GM18502 (cell line): Measurements from ENCODE around the gene NFYC.
"Not testable (repeated sequence)": the region's sequence is repeated elsewhere in the genome, so short reads cannot be mapped to it uniquely, and the experiment has no call there.

Experiments
- ATAC-seq: cut with Tn5 transposase; IDR thresholded peaks from one replicate; pipeline ENCODE4 v1.9.1; 2021; ENCODE audit warnings: mild to moderate bottlenecking; ENCODE audit not compliant: unreplicated experiment, poor library complexity

NFYC gene

DNA sequence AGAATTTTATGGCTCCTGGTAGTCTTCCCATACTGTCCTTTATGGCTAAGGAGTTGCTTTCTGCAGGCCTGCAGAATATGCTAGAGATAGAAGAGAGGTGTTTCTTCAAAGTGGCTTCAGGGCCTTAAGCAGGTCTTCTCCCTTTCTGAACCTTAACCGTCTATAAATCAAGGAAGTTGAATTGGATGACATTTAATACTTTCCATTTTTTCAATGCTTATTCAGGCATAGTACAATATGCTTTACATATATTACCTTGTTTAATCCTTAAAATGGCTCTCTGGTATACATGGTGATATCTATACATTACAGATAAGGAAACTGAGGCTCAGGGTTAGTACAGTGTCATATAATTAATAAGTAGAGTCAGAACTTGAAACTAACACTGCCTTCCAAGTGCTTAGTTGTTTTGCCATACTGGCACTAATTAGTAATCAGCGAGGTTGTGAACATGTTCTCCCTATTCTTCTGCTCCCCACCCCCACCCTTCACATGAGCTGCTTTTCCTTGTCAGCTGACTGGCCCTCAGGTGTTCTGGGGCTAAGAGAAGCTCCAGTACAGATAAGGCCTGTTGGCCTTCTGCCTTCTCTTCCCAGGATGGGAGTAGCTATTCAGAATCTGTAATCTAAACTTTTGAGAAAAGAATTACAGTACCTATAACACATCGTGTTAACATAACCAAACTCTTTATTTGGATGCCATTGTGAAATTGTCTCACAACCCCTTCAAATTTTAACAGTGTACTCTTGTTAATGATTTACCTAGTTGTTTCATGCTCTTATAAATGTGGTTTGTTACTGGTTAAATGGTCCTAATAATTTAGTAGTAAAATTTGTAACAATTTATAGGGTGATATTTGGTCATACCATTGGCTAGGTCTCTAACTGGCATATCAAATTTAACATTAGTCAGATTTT lies 13.6 kb downstream of the NFYC start:
- ATAC-seq = no peak

DNA sequence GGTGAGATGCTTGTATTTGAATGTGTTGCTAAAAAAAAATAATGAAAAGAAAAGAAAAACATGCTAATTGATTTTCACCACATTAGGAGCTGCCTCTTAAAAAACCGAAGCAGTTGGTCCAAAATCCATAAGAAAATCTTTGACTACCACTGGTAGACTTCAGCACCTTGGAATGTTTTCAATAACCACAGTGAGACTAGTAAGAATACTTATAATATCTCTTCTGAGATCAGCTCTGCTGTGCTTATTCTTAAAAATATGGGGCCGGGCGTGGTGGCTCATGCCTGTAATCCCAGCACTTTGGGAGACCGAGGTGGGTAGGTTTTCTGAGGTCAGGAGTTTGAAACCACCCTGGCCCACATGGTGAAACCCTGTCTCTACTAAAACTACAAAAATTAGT lies 15.1 kb downstream of the NFYC start:
- no peak for ATAC-seq

DNA sequence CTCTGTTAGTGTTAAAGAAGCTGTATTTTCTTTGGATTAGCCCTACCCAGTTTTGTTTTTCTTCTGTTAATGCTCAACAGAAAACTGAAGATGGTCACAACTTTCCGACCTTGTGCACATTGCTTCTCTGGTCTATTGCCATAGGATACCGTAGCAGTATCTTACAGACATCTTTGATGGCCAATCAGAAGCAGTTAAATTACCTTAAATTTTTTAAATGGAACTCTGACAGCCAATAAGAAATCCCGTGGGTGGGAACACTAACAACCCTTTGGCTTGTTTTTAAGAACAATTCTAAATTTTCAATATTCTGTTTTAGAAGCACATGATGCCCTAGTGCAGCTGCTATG lies 17.2 kb downstream of the NFYC start:
- peak; percentile 60 for ATAC-seq

DNA sequence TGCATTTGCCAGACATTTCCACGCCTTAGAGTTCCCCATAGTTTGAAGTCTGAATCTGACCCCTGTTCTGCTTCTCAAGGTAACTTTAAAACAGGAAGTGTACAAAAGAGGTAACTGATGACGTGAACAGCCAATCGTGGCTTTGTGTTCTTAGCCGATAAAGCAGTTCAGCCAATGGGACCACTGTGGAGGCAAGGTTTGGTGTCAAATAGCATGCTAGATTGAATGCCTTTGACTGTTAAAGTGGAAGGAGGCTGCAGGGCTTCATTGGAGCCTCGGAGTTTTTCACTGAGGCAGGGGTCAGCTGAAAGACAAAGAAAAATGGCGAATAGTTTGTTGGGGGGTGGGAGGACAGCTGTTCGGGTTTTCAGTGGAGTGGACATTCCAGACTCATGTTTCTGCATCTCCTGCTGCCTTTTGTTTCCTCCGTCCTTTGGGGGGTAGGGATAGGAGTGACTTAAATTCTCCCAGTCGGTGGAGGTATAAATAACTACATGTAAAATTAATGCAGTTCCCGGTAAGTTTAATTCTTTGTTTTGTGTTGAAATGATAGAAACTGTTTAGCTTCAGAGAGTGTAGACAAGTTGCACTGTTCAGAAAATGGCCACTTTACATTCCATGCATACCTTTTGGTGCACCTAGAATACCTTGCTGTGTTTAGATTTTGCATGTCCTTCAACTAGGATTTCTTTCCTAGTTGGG lies 17.7 kb downstream of the NFYC start:
- peak; percentile 86 for ATAC-seq

DNA sequence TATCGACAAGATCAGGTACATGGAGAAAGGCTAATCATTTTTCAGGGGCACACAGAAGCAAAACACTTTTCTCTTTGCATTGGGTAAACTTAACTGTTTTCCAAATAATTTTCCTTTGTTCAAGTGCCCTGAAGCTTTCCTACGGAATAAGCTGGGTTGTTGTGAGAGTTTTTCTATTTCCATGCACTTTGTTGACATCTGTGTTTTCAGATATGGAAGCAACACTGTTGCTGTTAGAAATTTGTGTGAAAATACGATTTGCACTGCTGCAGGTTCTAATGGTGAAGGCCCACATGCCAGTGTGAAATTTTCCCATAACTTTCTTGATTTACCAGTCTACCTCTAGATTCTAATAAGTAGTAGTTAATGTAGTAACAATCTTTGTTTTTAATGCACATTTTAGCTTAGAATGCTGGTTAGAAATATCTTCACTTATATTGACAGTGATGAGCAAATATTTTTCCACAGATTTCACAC lies 18.3 kb downstream of the NFYC start:
- no peak for ATAC-seq

DNA sequence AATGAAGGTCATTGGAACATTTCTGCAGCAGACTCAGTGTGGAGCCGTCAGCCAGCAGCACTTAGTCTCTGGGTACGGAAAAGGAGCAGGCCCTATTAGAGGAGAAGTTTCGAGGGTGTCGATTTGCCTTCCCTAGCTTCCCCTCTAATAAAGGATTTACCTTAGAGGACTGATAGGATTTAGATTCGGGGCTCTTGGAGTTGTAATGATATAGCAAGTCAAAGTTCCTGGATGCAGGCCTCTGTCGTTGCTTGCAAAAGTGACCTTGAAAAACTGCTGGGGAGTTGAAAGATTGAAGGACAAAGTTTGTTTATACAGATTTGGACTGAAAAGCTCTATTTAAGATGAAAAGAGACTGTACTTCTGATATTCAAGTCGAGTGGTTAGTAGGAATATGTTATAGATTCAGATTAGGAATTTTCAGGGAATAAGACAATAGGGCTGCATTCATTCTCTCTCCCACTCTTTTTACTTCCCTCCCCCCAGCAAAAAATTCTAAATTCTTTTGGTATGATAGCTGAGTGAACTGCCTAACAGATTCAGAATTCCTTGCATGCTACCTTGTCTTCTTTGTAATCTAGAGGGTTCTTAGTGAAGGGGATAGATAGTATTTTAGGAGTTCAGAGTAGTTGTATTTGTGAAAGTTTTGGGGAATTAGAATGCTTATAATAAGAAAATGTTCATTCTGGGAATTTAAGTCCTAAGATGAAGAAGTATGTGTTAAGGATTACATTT lies 19.2 kb downstream of the NFYC start:
- ATAC-seq = no peak

DNA sequence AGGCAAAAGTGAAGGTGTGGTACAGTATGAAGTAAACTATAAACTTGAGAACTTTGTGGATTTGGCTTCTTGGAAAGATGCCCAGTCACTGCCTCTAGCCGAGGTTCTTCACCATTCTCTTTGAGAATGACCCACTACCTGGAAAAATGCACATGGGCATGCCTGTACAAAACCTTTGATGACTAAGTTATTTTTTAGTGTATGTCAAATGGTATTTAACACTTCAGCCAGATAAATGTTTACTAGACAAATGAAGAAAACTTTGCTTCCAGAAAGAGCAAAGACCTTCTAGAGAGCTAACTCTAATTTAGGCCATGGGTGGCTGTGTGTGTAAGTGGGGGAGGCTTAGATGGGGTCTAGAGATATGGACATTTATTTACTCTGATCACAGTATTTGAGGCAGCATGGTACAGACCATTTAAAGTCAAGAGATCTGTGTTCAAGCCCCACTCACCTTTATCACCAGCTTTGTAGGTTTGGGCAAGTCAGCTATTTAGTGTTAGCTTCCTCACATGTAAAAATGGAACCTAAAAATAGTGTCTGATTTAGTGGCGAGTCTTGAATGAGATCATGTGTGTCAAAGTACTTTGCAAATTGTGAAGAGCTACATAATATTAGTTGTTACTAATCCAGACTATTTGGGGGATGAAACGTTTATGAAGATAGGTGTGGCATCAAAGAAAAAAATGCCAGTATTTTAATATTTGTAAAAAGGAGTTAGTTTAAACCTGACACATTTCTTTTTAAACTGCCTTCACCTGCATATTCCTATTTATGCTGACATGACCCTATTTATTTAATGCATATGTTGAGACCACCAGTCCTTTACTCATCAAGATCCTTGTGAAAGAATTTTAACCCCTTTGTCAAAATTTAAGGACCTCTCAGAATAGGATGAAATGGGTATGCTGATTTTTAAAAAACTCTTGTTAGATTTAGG lies 20.2 kb downstream of the NFYC start:
- ATAC-seq = no peak

DNA sequence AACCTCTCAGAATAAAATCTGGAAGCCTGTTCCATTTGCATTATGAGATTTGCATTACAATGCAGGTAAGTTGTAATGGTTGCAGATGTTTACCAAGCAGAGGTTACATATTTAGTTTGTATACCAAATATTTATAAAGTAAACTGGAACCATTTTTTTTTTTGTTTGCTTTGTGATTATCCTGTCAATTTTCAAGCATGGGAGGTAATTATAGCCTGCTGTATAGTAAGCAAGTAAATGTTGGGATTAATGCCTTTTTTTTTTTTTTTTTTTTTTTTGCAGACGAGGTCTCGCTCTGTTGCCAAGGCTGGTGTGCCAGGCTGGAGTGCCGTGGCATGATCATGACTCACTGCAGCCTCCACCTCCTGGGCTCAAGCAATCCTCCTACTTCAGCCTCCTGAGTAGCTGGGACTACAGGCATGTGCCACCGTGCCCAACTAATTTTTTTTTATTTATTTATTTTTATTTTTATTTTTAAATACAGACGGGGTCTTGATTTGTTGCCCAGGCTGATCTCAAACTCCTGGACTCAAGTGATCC lies 21.0 kb downstream of the NFYC start:
- no peak for ATAC-seq

DNA sequence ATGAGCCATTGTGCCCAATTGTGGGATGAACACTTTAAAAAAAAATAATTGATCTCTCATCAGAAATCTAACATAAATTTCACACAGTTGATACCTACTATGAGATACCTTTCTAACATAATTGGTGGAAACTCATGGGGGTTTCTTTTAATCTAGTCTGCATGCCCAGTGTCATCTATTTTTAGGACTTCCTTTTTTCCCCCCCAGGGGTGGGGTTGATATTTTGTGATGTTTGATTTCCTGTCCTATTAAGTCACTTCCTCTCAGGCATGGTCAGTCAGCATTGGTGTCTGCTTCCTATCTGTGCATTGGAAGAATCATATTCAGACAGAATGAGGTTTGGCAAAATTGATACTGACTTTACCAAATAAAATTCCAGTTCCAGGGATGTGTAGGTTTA lies 21.5 kb downstream of the NFYC start:
- ATAC-seq = no peak

DNA sequence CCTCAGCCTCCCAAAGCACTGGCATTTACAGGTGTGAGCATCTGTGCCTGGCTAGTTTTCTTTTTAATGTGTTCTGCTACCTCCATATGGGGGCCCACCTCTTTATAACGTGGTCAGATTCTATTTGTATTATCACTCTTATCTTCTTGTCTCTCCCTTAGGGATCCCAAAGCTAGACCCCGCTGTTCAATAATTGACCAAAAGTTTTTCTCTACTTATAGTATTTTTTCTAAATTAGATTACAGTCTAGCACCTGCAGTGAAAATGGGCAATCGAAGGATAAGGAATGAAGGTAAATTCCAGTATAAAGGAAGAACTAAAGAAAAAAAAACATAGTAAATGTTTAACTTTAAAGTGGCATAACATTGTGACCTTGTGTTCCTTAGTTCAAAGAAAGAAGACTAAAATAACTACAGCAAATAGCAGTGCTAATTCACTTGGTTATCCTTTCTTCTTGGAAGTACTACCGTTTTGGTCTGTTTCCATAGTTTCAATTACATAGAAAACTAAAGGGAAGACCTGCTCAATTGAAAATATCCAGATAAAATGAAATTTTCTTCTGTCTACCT lies 24.1 kb downstream of the NFYC start:
- ATAC-seq = no peak

DNA sequence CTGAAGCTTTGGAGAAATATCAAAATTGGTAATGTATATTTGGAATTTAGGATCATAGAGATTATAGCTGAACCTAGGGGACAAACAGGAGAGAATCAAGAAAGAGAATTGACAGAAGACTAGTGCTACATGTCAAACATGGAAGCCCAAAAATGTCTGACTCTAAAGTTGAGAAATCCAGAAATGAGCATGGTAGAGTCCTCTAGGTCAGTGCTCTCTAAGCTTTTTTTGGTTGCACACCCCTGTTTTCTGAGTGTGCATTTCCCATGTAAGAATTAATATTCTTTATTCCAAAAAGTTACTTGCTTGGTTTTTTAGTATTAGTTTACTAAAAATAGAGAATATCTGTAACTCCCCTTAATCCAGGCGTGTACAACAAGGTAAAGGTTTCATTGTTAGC lies 25.6 kb downstream of the NFYC start:
- no peak for ATAC-seq

DNA sequence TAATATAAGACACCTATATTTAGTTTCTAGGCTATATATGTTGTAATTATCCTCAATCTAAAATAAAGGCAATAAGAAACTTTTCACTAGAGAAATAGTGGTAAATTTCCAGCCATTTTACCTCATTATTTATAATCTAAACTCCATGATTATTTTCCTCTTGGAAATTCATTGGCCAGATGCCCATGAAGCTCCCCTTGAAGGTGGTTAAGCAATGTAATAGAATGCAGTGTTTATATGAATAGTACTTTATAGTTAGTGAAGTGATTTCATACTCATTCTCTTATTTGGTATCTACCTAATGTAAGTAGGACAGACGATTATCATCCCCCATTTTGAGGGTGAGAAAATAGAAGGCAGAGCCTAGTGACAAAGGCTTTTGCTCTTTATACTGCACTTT lies 26.5 kb downstream of the NFYC start:
- no peak for ATAC-seq

DNA sequence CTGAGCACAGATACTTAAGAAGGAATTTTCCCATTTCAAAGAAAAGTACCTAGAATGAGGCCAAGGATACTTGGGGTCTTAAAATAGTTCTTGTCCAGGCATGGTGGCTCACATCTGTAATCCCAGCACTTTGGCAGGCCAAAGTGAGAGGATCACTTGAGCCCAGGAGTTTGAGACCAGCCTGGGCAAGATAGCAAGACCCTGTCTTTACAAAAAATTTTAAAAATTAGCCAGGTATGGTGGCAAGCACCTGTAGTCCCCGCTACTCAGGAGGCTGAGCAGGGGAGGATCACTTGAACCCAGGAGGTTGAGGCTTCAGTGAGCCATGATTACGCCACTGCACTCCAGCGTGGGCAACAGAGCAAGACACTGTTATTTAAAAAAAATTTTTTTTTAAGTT lies 29.0 kb downstream of the NFYC start:
- no peak for ATAC-seq

DNA sequence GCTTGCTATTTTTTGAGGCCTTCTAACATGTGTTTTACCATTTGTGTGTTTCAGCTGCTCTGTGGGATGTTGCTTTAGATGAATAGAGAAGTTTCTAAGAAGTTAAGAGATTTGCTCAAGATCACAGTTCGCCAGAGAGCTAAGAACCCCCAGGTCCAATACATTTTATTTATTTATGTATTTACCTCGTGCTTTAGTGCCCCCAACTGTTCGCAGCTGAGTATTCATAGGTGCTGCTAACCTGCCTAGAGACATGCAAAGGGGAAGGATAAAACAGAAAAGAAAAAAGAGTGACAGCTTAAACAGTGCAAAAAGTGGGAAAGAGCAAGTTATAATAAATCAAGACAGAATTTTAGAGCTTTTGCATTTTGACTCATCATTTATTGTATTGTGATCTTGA lies 31.1 kb downstream of the NFYC start:
- no peak for ATAC-seq

DNA sequence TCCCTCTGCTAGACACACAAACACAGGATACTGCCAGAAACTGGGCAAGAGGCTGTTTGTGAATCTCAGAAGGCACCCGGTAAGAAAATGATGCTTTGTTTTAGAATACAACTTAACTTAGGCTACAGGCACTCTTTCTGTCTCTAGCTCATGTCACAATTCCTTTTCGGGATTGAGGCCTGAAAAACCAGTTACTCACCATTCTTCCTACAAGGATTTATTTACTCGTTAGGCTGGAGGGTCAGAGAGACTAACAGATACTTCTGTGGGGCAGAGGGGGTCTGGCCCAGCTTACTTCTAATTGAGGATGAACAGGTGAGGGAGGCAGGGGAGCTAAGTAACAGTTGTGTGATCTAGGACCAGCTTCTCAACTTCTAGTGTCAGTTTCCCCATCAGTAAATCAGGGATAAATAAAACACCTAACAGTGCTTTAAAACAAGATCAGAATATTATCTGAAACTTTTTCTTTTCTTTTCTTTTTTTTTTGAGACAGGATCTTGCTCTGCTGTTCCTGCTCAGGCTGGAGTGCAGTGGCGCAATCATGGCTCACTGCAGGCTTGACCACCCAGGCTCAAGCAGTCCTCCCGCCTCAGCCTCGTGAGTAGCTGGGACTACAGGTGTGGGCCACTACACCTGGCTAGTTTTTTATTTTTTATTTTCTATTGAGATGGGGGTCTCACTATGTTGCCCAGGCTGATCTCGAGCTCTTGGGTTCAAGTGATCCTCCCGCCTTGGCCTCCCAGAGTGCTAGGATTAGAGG lies 31.9 kb downstream of the NFYC start:
- no peak for ATAC-seq

DNA sequence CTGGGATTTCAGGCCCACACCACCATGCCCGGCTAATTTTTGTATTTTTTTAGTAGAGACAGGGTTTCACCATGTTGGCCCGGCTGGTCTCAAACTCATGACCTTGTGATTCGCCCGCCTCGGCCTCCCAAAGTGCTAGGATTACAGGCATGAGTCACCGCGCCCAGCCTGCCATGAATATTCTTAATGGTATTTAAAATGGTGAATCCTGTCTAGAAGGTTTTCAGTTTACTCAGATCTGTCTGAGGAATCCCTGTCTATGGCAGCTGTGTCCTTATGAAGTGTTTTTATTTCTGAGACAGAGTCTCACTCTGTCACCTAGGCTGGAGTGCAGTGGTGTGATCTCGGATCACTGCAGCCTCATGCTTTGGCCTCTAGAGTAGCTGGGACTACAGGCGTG lies 36.2 kb downstream of the NFYC start:
- ATAC-seq = not testable (repeated sequence)

DNA sequence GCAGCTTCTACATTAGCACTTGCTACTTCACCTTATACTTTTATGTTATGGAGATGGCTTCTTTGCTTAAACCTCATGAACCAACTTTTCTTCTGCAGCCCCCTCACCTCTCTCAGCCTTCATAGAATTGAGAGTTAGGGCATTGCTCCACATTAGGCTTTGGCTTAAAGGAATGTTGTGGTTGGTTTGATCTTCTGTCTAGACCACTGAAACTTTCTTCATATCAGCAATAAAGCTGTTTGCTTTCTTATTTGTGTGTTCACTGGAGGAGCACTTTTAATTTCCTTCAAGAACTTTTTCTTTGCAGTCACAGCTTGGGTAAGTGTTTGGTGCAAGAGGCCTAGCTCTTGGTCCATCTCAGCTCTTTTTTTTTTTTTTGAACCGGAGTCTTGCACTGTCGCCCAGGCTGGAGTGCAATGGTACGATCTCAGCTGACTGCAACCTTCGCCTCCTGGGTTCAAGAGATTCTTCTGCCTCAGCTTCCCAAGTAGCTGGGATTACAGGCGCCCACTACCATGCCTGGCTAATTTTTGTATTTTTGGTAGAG lies 37.9 kb downstream of the NFYC start:
- not testable (repeated sequence) for ATAC-seq

DNA sequence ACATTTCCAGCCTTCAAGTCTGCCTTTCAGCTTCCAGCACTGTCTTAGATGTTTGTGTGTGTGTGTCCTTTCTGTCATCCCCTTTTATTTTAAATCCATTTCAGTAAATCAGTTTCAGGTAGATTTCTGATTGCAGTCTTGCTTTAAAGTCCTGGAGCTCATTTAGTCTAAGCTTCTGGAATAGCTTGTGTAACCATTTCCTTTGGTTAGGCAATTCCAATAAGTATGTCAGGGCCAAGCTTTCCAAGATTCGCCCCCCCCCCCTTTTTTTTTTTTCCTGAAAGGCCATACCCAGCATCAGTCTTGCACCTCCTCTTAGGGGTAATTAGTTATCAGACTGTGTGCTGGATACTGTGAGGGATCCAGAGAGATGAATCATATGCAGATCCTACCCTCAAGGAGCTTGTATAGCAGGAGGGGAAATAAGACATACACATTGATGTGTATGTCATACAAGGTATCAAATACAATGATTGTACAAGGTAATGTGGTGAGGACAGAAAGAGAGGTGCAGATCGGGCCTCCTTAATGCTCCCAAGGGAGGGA lies 41.3 kb downstream of the NFYC start:
- ATAC-seq = no peak
